NCI-H748 treated with DMSO at 0.1 percent for 48 hours (cell line): ENCODE data around the gene ZG16B.

ENCODE experiments used
- DNase-seq: peaks from one replicate; lab custom pipeline; 2025; lab: John Stamatoyannopoulos, UW

ZG16B gene

GRCh38 chr16:2825049-2825742 is 4.9 kb upstream of the ZG16B start:
- no peak for DNase-seq

DNA sequence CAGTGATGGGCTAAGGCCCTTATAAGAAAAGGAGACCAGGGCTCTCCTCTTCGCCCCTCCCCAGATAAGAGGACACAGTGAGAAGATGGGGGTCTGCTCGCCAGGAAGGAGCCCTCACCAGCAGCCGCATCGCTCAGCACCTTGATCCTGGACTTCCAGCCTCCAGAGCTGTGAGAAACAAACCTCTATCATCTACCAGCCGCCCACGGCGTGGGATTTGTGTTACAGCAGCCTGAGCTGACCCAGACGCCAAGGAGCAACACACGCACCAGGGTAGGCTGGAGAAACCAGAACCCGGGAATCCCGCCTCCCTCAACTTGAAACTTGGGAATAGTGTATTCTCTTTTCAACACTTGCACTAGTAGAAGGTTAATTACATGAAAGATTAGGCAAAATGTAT is 4.2 kb upstream of the ZG16B start:
- DNase-seq: no peak

- no peak for DNase-seq
These were observed 3.3 kb upstream of the ZG16B start for GRCh38 chr16:2826591-2827373.

DNA sequence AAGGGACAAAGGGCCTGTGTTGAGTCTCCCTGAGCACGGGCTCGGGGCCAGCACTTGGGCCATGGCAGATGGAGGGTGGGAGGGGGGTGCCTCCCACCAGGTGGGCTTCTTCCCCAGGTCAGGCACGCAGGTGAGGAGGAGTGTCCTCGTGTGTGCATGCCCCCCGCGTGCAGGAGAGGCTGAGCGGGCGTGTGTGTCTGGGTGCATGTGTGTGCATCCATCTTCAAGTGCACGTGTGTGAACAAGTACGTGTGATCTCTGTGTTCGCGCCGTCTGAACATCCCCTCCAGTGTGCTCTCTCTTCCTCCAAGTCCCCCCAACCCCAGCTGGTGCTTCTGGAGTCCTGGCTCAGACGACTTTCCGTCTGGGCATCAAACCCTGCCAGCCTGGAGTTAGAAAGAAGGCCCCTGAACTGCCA is 2.7 kb upstream of the ZG16B start:
- no peak for DNase-seq

- DNase-seq: no peak
These were observed 2.1 kb upstream of the ZG16B start for GRCh38 chr16:2827831-2828520.

GRCh38 chr16:2828521-2828840 is 1.6 kb upstream of the ZG16B start:
- no peak for DNase-seq

DNA sequence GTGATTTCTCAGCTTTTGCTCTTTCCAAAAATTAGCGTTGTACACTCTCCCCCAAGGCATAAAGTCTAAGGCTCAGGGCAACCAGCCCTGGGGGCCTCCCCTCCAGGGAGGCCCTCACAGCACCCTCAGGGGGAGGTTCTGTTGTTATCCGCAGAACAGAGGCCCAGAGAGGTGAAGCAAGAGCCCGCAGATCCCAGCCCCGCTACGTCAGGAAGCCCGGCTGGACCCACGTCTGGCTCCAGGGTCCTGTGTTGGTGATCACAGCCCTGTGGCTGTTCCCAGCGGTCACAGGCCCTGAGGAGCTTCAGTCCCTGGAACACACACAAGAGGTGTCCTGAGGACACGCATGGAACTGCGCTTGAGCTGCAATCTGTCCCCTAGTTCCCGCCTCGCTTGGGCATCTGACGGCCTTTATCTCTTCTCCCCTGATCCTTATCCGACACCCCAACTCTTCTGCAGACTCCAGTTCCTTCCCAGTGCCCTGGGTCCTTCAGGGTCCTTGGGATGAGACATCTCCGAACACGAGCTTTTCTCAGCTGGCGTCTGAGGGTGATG is 1.1 kb upstream of the ZG16B start:
- no peak for DNase-seq

GRCh38 chr16:2830355-2830695 is 222 bp downstream of the ZG16B start:
- DNase-seq: no peak

DNA sequence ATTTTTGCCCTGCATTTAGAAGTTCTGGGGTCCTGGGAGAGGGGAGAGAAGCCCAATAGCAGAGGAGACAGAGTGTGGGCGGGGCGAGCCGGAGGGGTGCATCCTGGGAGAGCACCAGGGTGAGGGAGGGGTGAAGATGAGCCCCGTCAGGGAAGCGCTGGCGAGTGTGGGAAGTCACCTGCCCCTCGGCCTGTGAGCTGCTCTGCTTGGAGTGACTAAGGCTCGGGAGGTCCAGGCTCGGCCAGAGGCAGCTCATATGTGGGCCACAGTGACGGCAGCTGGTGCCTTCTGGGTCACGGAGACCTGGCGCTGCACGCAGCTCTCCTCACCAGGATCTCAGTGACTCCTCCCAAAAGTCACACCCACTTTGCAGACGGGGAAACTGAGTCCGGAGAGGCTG is 1.1 kb downstream of the ZG16B start:
- no peak for DNase-seq

GRCh38 chr16:2833776-2834175 is 3.7 kb downstream of the ZG16B start:
- no peak for DNase-seq

DNA sequence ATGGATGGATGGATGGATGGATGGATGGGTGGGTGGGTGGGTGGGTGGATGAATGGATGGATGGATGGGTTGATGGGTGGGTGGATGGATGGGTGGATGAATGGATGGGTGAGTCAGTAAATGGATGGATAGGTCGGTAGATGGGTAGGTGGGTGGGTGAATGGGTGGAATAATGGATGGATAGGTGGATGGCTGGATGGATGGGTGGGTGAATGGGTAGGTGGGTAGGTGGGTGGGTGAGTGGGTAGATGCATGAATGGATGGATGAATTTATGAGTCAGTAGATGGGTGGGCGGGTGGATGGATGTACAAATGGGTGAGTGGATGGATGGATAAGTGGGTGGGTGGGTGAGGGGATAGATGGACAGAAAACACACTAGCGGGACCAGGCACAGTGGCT is 4.9 kb downstream of the ZG16B start:
- DNase-seq: no peak

- DNase-seq: no peak
These were observed 5.8 kb downstream of the ZG16B start for GRCh38 chr16:2835638-2836493.

- DNase-seq: no peak
These were observed 6.8 kb downstream of the ZG16B start for GRCh38 chr16:2836646-2837508.

DNA sequence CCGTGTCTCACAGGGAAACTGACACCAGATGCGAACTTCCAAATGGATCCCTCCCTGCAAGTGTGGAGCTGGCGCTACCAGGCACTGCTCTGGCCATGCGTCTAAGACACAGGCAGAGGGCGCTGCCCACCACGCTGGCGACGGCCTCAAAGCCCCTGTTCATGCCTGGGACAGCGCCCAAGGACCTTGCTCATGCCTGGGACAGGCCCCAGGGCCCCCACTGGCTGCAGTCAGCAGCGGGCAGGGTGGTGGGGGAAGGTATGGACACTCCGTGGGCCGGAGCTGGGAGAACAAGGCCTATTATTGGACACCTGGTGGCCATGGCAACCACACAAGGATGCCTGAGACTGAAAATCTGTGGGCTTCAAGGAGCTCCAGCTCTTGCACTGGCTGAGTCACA is 8.8 kb downstream of the ZG16B start:
- DNase-seq: no peak

DNA sequence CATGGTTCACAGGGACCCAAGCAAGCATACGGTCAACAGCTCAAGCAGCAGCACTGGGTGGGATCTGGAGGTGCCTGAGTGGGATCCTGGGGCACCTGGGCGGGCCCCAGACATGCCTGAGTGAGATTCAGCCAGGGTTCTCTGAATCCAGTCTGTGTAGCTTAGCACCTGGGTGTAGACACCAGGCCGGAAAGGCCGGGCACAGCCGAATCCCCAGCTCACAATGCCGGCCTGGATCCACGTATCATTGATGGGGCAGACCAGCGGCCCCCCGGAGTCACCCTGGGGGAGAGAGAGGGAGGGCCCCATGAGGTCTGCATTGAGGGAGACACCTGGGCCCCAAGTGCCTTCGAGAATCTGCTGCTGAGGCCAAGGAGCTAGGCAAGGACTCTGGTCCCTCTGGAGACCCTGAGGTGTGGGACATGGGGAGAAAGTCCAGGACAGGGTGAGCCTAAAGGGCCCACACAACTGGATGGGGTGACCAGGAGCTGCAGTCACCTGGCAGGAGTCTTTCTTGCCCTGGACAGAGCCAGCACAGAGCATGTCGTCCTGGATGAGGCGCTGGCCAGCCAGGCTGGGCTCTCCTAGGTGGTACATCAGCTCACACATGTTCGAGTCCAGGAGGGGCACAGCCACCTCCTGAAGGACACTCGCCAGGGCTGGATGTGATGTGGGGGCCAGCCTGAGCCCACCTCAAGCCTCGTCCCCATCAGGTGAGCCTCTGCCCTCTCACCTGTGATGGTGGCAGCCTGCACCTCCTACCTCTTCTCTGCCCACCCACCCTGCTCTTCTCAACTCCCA is 9.7 kb downstream of the ZG16B start:
- no peak for DNase-seq

DNA sequence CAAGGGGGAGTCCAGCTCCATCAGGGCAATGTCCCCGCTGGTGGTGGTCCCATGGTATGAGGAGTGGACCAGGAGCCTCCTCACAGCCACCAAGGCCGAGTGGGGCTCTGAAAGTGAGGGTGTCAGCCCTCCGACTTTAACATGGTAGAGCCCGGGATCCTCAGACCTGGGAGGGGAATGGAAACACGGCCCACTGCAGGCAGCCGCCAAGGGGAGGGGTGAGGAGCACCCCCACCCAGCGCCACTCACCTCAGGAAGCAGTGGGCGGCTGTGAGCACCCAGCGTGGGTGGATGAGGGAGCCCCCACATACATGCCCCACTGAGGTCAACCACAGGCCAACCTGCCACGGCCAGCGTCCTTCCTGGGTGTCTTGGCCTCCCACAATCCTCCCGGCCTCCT is 10.8 kb downstream of the ZG16B start:
- no peak for DNase-seq

DNA sequence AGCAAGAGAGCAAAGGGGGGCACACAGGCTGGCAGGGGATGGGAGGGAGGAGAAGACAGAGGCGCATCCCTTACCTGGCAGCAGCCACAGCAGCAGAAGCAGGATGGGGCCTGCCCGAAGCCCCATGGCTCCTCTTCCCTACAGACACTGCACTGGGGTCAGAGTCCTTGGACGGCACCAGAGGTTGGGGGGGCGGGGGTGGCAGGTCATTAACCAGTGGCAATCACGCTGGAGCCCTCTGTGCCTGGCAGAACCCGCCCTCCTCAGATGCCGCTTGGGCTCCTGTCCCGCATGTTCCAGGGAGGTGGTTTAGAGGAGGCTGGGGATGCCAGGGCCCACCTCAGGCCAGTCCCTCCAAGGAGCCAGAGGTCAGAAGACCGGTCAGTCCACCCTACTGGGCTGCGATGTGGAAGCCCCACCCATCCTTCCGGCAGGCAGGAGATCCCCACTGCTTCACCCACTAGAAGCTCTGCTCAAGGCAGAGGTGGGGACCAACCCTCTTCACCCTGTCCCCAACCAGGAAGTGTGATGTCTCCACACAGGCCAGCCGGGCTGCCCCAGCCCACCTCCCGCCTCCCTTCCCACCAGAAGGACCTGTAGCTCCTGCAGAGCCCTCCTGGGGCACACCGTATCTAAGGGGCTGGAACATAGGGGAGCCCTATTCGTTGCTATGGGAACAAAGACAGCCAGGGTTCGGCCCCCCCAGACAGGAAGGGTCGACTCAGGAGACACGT is 11.7 kb downstream of the ZG16B start:
- DNase-seq: no peak

DNA sequence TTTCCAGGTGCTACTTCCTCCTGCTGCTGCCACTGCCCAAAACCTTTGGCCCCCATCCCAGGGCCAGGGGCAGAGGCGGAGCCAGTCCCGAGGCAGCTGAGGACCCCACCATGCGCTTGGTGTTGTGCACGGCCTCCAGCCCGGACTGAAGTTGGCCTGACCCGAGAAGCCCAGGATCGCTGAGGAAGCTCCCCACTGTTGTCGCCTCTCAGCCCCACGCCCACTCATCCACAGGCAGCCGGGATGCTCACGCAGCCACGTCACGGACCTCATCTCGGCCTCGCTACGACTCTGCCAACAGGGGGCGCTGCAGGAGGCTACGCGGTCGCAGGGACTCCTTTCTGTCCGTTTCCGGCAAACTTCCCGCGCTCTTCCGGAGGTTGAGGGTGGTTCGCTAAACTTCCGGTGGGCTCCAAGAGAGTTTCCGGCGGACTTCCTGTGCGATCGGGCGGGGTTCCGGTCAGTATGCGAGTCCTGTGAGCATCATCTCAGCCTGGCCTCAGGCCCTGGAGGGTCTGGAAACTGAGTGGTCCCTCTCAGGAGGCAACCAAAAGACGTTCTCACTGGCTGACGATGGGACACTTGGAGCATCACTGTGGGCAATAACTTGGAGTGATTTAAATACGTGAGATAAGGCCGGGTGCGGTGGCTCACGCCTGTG is 12.4 kb downstream of the ZG16B start:
- DNase-seq: no peak

DNA sequence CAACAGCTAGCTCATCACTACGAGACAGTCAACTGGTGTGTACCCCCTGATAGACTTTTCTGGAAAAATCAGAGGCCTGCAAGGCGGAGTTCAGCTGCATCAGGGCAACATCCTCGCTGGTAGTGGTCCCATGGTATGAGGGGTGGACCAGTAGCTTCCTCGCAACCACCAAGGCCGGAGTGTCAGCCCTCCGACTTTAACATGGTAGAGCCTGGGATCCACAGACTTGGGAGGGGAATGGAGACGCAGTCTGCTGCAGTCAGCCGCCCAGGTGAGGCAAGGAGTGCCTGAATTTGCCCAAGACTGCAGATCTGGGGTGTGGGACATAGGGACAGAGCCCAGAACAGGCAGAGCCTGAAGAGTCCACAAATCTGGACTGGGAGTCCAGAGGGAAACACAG is 13.4 kb downstream of the ZG16B start:
- no peak for DNase-seq
